CD8-positive, alpha-beta memory T cell (primary cell): Measurements from ENCODE around the gene TPM2. TPM values are rescaled to one million over a fixed set of nuclear protein-coding genes. Genes with fewer than 3 reads are reported as not detected.

Source experiments
- CTCF ChIA-PET: fragments of 350-600 bp; sonication (Branson Sonifier 250); formaldehyde crosslinking; loops from one replicate; lab custom pipeline; 2021; ENCODE audit warnings: antibody characterized with exemption; lab: Charles Lee
- POLR2A ChIA-PET: fragments of 350-600 bp; sonication (Branson Sonifier 250); formaldehyde crosslinking; loops from one replicate; lab custom pipeline; 2021; ENCODE audit warnings: antibody characterized with exemption; lab: Charles Lee
- DNase-seq, 5 donors: peaks; one replicate each; pipeline versions ENCODE4 v3.0.0 to v3.0.0-alpha.2; 2020 to 2022; ENCODE audit warnings: mixed read lengths in 1 of 5
- H3K27ac ChIP-seq: one replicate; pipeline ENCODE4 v1.7.0; 2013; ENCODE audit warnings: low read depth, mild to moderate bottlenecking, low read length, moderate library complexity
- H3K27me3 ChIP-seq: 2 replicates; pipeline ENCODE4 v1.7.0; 2013; ENCODE audit warnings: low read length, mild to moderate bottlenecking; ENCODE audit not compliant: insufficient read depth, poor library complexity, severe bottlenecking
- H3K36me3 ChIP-seq: 2 replicates; pipeline ENCODE4 v1.7.0; 2013; ENCODE audit warnings: mild to moderate bottlenecking, low read length, moderate library complexity; ENCODE audit not compliant: insufficient read depth
- H3K4me1 ChIP-seq: 2 replicates; pipeline ENCODE4 v1.7.0; 2013; ENCODE audit warnings: mild to moderate bottlenecking, low read length, moderate library complexity; ENCODE audit not compliant: insufficient read depth
- H3K4me3 ChIP-seq: 2 replicates; pipeline ENCODE4 v1.7.0; 2013; ENCODE audit warnings: mild to moderate bottlenecking, low read length
- H3K9me3 ChIP-seq: 2 replicates; pipeline ENCODE4 v1.7.0; 2013; ENCODE audit warnings: mild to moderate bottlenecking, low read length
- H3K27ac Mint-ChIP-seq, 8 donors: one replicate each; pipeline ENCODE4 v1.8.0; 2020 to 2021; ENCODE audit warnings: mixed read lengths in 8 of 8, mild to moderate bottlenecking in 6 of 8, inconsistent platforms in 3 of 8, moderate library complexity in 3 of 8
- H3K27me3 Mint-ChIP-seq, 2 donors: one replicate each; pipeline ENCODE4 v1.8.0; 2020 to 2021; ENCODE audit warnings: mixed read lengths in 2 of 2, mild to moderate bottlenecking in 1 of 2, moderate library complexity in 1 of 2
- H3K36me3 Mint-ChIP-seq, 3 donors: one replicate each; pipeline ENCODE4 v1.8.0; 2020 to 2021; ENCODE audit warnings: mixed read lengths in 3 of 3, inconsistent platforms in 1 of 3, mild to moderate bottlenecking in 1 of 3
- H3K4me1 Mint-ChIP-seq, 3 donors: one replicate each; pipeline ENCODE4 v1.8.0; 2020 to 2021; ENCODE audit warnings: mixed read lengths in 3 of 3, inconsistent platforms in 1 of 3, mild to moderate bottlenecking in 1 of 3
- H3K4me3 Mint-ChIP-seq, 7 donors: one replicate each; pipeline ENCODE4 v1.8.0; 2020 to 2021; ENCODE audit warnings: mixed read lengths in 7 of 7, mild to moderate bottlenecking in 6 of 7, moderate library complexity in 4 of 7, inconsistent platforms in 2 of 7
- H3K9me3 Mint-ChIP-seq, 5 donors: one replicate each; pipeline ENCODE4 v1.8.0; 2020 to 2022; ENCODE audit warnings: mixed read lengths in 5 of 5, mild to moderate bottlenecking in 3 of 5, moderate library complexity in 2 of 5, inconsistent platforms in 1 of 5
- polyA plus RNA-seq: library from polyadenylated mRNA; unstranded; fragments of 300-500 nt; fragmentation: Illumina TruSeq; gene quantifications from one replicate; pipeline ENCODE4 v1.2.3, GENCODE V29; 2021
- total RNA-seq, 2 experiments: library from RNA; stranded (reverse); gene quantifications; one replicate each; pipeline ENCODE4 v1.2.3, GENCODE V29; 2021

The TPM2 gene
- total and polyA plus RNA-seq, 3 experiments from 2014 or later = 0.22 to 7.3 (median 6.6) TPM

DNA sequence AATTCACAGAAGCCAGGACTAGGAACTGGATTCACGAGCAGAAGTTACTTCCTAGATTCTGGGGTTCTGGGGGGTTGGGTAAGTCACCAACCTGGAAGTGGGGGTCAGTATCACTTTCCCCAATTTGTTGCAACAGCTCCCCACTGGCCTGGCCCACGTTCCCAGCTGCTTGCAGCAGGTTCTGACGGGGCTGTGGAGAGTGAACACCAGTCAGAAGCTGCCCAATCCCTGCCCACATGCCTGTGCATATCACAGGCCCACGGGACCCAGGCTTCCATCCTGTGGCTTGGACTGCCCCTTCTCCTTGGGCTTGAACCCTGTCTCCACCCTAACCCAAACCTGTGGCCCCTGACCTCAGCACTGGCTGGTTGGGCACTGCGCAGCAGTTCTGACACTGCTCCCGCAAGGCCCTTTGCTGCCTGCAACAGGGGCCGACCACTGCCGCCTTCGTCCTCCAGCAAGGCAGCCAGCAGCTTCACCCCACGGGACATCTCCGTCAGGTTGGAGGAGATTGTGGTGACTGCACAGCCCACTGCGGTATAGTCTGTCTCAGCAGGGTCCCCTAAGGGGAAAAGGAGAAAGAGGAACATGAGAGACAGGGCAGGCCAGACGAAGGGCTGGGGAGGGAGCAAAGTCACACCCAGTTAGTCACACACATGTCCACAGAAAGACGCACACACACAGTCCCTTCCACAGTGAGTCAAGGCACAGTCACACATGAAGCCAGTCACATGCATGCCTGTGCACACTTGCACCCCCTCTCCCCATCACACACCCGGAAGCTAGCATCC, 29.2 kb upstream of the TPM2 start:
- H3K4me1 ChIP-seq = no peaks in the 10 kb centered on the region
- H3K36me3 Mint-ChIP-seq = peaks cover 13 to 98% (median 28%) of the 10 kb centered on the region in 3 donors

DNA sequence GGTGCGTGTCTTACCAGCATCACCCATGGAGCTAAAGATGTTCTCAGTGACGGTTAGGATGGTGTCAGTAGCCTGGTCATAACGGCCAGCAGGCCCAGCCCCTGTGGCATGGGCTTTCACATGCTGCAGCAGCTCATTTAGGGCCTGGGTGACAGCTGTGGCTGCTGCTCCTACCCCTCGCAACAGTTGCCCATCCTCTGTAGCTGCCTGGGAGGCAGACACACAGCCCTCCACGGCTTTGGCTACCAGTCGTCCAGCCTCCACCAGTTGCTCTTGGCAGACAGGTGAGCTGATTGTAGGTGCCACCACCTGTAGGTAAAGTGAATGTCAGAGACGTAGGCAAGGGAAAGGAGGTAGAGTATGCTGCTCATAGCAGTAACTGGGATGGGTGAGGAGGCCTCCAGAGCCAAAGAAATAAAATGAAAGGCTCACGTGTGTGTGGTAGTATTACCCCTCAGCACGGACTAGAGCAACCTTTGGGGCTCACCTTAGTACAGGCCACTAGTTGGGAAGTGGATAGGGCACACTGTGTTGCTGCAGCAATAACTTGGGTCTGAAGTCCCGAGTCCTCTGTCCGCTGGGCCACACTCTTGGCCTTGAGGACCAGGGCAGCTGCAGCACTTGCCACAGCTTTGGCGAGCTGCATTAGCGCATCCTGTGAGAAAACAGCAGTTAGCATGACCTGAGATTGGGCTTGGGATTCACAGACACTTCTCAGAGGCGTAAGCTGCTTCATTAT, 27.6 kb upstream of the TPM2 start:
- H3K4me3 ChIP-seq = no peak overlapping the region
- no peaks in the 10 kb centered on the region for H3K9me3 ChIP-seq
- H3K27me3 ChIP-seq = no peaks in the 10 kb centered on the region
- no peak for DNase-seq
- POLR2A ChIA-PET = no interaction called here
- Mint-ChIP-seq H3K27ac (peak overlapping the region in 1 of 8 donors; percentile 26), H3K36me3 (peaks cover 13 to 97% (median 30%) of the 10 kb centered on the region in 3 donors), H3K27me3 (no peaks in the 10 kb centered on the region), H3K4me3 (no peak overlapping the region), H3K9me3 (no peaks in the 10 kb centered on the region), H3K4me1 (peaks cover 0 to 9% (median 2%) of the 10 kb centered on the region in 3 donors)
- peaks cover 94% of the 10 kb centered on the region for H3K36me3 ChIP-seq
- H3K27ac ChIP-seq = no peak overlapping the region
- no peaks in the 10 kb centered on the region for H3K4me1 ChIP-seq
- CTCF ChIA-PET = interaction anchor here (0.6 to 2.5 kb wide), 4 partner anchors 9 to 53 kb away, joined by 3 to 15 read pairs (median 3); partner anchors contain the start of genes CREB3 and TLN1

More for the DNA sequence above, 29.2 kb upstream of the TPM2 start:
- Histone ChIP-seq H3K36me3 (peaks cover 98% of the 10 kb centered on the region), H3K4me3 (no peak overlapping the region), H3K9me3 (no peaks in the 10 kb centered on the region), H3K27ac (no peak overlapping the region), H3K27me3 (no peaks in the 10 kb centered on the region)
- POLR2A ChIA-PET = no interaction called here
- Mint-ChIP-seq H3K9me3 (no peaks in the 10 kb centered on the region), H3K4me1 (peaks cover 0 to 10% (median 2%) of the 10 kb centered on the region in 3 donors), H3K27me3 (no peaks in the 10 kb centered on the region), H3K4me3 (no peak overlapping the region), H3K27ac (peak overlapping the region in 1 of 8 donors; percentile 21)
- no peak for DNase-seq
- CTCF ChIA-PET = interaction anchor here (1.5 to 2.5 kb wide), 2 partner anchors 9 to 22 kb away, joined by 3 to 15 read pairs; no protein-coding TSS in a partner anchor

DNA sequence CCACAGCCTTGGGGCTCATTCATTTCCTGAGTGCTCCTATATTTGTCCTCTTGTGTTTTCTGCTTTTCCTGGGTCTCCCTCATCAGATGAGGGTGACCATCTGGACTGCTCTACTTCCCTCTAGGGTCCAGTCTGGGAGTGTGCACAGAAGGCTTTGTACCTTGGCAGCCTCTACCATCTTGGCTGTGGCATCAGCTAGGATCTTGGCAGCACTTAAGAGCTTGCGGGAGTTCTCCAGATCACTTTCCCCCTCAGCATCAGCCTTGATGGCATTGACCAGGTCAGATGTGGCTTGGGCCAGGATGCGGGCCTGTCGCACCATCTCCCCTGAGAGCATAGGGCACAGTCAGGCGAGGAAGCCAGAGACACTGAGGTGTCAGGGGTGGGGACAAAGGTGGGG, 26.5 kb upstream of the TPM2 start:
- Mint-ChIP-seq H3K27me3 (no peaks in the 10 kb centered on the region), H3K4me3 (no peak overlapping the region), H3K36me3 (peaks cover 7 to 97% (median 20%) of the 10 kb centered on the region in 3 donors), H3K9me3 (no peaks in the 10 kb centered on the region), H3K27ac (peak overlapping the region in 7 of 8 donors; percentile 29 to 92 (median 72)), H3K4me1 (no peaks in the 10 kb centered on the region)
- DNase-seq = no peak
- Histone ChIP-seq H3K36me3 (peaks cover 94% of the 10 kb centered on the region), H3K9me3 (no peaks in the 10 kb centered on the region), H3K4me1 (no peaks in the 10 kb centered on the region), H3K4me3 (no peak overlapping the region), H3K27me3 (no peaks in the 10 kb centered on the region), H3K27ac (no peak overlapping the region)
- CTCF ChIA-PET = interaction anchor here (0.7 to 2.5 kb wide), 5 partner anchors 10 to 55 kb away, joined by 3 to 15 read pairs (median 3); no protein-coding TSS in a partner anchor
- POLR2A ChIA-PET = interaction anchor here (0.5 kb wide), 1 partner anchor 179 kb away, joined by 6 read pairs; no protein-coding TSS in a partner anchor

DNA sequence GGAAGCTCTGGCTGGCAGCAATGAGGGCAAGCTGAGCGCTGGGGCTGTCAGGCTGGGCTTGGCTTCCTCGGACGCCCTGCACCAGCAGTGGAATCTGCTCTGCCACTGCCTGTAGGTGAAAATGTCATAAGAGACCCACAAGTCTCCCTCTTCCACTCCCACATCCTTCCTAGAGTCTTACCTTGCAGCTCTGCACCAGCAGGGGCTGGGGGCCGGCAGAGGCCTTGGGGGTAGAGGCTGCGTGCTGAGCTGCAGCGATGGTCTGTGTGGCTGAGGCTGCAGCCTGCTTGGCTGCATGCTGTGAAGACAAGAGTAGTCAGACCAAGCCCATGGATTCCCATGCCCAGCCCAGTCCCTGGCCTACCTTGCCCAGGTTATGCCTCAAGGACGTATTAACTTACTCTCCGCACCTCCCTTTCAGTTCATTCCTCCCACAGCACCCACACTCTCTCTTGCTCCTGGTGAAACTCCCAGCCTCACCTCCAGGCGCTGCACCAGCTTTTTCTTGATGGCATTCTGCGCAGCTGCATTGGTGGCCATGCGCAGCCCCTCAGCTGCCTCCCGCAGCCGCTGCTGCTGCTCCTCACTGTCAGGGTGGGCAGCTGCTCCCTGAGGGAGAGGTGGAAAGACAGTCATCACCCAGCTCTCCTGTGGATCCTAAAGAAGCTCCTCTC, 25.0 kb upstream of the TPM2 start:
- Mint-ChIP-seq H3K27ac (peak overlapping the region in 4 of 8 donors; percentile 7 to 75 (median 62)), H3K27me3 (no peaks in the 10 kb centered on the region), H3K4me1 (no peaks in the 10 kb centered on the region), H3K36me3 (peaks cover 14 to 94% (median 21%) of the 10 kb centered on the region in 3 donors), H3K9me3 (no peaks in the 10 kb centered on the region), H3K4me3 (no peak overlapping the region)
- no peak overlapping the region for H3K4me3 ChIP-seq
- ChIA-PET CTCF (interaction anchor here (0.8 to 5.5 kb wide), 3 partner anchors 13 to 46 kb away, joined by 3 to 40 read pairs (median 3); no protein-coding TSS in a partner anchor), POLR2A (no interaction called here)
- no peak for DNase-seq
- H3K27me3 ChIP-seq = no peaks in the 10 kb centered on the region
- no peak overlapping the region for H3K27ac ChIP-seq
- H3K4me1 ChIP-seq = no peaks in the 10 kb centered on the region
- H3K36me3 ChIP-seq = peaks cover 90% of the 10 kb centered on the region
- no peaks in the 10 kb centered on the region for H3K9me3 ChIP-seq

DNA sequence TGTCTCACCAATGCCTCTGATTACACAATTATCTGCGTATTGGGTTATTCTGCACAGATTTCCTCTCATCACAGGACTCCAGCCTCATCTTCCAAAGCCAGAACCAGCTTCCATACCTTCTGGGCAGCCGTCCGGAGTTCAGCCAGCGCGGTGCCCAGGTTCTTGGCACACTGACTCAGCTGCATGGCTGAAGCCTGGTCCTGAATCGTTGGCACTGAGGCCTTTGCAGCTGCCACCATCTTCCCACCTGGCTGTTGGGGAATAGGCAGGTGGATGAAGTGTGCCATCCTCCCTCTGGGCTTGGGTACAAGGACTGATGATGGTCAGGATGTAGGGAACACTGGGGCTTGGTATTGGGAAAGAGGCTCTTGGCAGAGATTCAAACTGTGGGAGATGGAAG, 24.4 kb upstream of the TPM2 start:
- Mint-ChIP-seq H3K27me3 (no peaks in the 10 kb centered on the region), H3K4me3 (no peak overlapping the region), H3K9me3 (no peaks in the 10 kb centered on the region), H3K27ac (peak overlapping the region in 5 of 8 donors; percentile 6 to 70 (median 51)), H3K4me1 (no peaks in the 10 kb centered on the region), H3K36me3 (peaks cover 14 to 91% (median 18%) of the 10 kb centered on the region in 3 donors)
- DNase-seq = no peak
- POLR2A ChIA-PET = no interaction called here
- CTCF ChIA-PET = interaction anchor here (5.5 kb wide), 1 partner anchor 18 kb away, joined by 40 read pairs; no protein-coding TSS in a partner anchor
- H3K4me3 ChIP-seq = no peak overlapping the region
- peaks cover 88% of the 10 kb centered on the region for H3K36me3 ChIP-seq
- H3K4me1 ChIP-seq = no peaks in the 10 kb centered on the region
- no peaks in the 10 kb centered on the region for H3K27me3 ChIP-seq
- H3K27ac ChIP-seq = no peak overlapping the region
- H3K9me3 ChIP-seq = no peaks in the 10 kb centered on the region

DNA sequence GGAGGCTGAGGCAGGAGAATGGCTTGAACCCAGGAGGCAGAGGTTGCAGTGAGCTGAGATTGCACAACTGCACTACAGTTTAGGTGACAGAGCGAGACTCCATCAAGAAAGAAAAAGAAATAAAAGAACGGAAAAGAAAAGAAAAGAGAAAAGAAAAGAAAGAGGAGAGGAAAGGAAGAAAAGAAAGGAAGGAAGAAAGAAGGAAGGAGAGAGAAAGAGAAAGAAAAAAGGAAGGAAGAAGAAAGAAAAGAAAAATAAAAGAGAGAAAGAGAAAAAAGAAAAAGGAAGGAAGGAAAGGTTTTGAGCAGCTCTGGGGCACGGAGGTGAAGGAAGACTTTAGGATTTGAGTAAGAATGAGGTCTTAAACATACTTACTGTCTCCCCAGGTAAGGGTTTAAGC, 23.9 kb upstream of the TPM2 start:
- Histone ChIP-seq H3K4me1 (no peaks in the 10 kb centered on the region), H3K4me3 (no peak overlapping the region), H3K9me3 (no peaks in the 10 kb centered on the region), H3K27me3 (no peaks in the 10 kb centered on the region), H3K36me3 (peaks cover 88% of the 10 kb centered on the region), H3K27ac (no peak overlapping the region)
- Mint-ChIP-seq H3K27ac (peak overlapping the region in 1 of 8 donors; percentile 17), H3K9me3 (no peaks in the 10 kb centered on the region), H3K36me3 (peaks cover 14 to 91% (median 20%) of the 10 kb centered on the region in 3 donors), H3K27me3 (no peaks in the 10 kb centered on the region), H3K4me1 (peaks cover 0 to 3% (median 0%) of the 10 kb centered on the region in 3 donors), H3K4me3 (no peak overlapping the region)
- no peak for DNase-seq
- ChIA-PET CTCF (interaction anchor here (5.5 kb wide), 1 partner anchor 17 kb away, joined by 40 read pairs; no protein-coding TSS in a partner anchor), POLR2A (no interaction called here)

DNA sequence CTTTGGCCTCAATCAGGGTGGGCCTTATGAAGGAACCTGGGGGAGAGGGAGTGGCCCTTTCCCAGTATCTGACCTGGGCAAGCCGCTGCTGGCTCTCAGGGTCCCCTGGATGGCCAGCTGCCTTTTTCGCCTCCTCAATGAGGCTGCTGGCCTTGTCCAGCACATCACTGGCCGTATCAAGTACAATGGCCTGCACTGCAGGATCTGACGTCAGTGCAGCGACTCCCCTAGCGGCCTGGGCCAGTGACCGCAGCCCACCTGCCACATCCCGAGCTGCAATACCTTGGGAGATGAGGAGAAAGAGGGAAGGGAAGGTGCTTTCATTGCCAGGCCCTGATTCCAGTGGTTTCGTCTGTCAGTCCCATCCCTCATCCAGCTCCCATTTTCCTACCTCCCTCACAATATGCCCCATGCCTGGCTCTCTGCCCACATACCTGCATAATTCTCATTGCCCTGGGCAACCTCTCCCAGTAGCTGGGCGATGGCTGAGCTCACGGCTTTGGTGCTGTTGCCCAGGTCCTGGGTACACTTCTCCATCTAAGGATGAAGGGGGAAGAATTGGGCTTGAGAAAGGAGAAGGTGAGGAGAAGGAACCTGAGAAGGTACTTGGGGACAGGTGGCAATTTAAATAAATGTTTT, 23.2 kb upstream of the TPM2 start:
- Mint-ChIP-seq H3K36me3 (peaks cover 11 to 91% (median 21%) of the 10 kb centered on the region in 3 donors), H3K27ac (no peak overlapping the region), H3K27me3 (peaks cover 0 to 2% of the 10 kb centered on the region in 2 donors), H3K9me3 (no peaks in the 10 kb centered on the region), H3K4me1 (peaks cover 0 to 4% (median 0%) of the 10 kb centered on the region in 3 donors), H3K4me3 (no peak overlapping the region)
- ChIA-PET POLR2A (no interaction called here), CTCF (interaction anchor here (1.0 to 5.5 kb wide), 2 partner anchors 17 to 109 kb away, joined by 3 to 40 read pairs; no protein-coding TSS in a partner anchor)
- no peaks in the 10 kb centered on the region for H3K9me3 ChIP-seq
- H3K36me3 ChIP-seq = peaks cover 88% of the 10 kb centered on the region
- no peaks in the 10 kb centered on the region for H3K27me3 ChIP-seq
- H3K4me1 ChIP-seq = no peaks in the 10 kb centered on the region
- H3K27ac ChIP-seq = no peak overlapping the region
- DNase-seq = no peak
- no peak overlapping the region for H3K4me3 ChIP-seq
